NCI-H446 treated with DMSO at 0.1 percent for 48 hours (cell line): Measurements from ENCODE around the gene CIC.
"Not testable (repeated sequence)": the region's sequence is repeated elsewhere in the genome, so short reads cannot be mapped to it uniquely, and the experiment has no call there.

Experiments used
- DNase-seq: peaks from one replicate; lab custom pipeline; 2025; lab: John Stamatoyannopoulos, UW

The CIC gene

GRCh38 chr19:42313096-42313839, 44.2 kb downstream of the CIC start, which contains the start of gene TMEM145:
TMEM145 (plus strand) TSS chr19:42313309; CDS start chr19:42313377, 68 bp downstream.
- DNase-seq: peak; percentile 38

- DNase-seq: no peak
Measured at GRCh38 chr19:42313840-42314755, 45.0 kb downstream of the CIC start.

- DNase-seq: no peak
Measured at GRCh38 chr19:42315024-42315423, 46.0 kb downstream of the CIC start.

- DNase-seq: no peak
Measured at GRCh38 chr19:42316223-42317211, 47.5 kb downstream of the CIC start.

- no peak for DNase-seq
Measured at GRCh38 chr19:42317535-42317934, 48.5 kb downstream of the CIC start.

GRCh38 chr19:42322305-42322704, 53.3 kb downstream of the CIC start:
- no peak for DNase-seq

- DNase-seq: no peak
Measured at GRCh38 chr19:42323473-42323851, 54.4 kb downstream of the CIC start.

GRCh38 chr19:42323852-42324654, 55.0 kb downstream of the CIC start:
- no peak for DNase-seq

GRCh38 chr19:42324655-42325307, 55.7 kb downstream of the CIC start:
- DNase-seq: no peak

GRCh38 chr19:42325308-42325895, 56.4 kb downstream of the CIC start, which contains the start of gene MEGF8:
MEGF8 (plus strand) TSS chr19:42325635; CDS start chr19:42326244, 609 bp downstream.
- peak; percentile 99 for DNase-seq

GRCh38 chr19:42325896-42326771, 57.1 kb downstream of the CIC start:
- no peak for DNase-seq

- no peak for DNase-seq
Measured at GRCh38 chr19:42326969-42327368, 57.9 kb downstream of the CIC start.

- DNase-seq: no peak
Measured at GRCh38 chr19:42327381-42327780, 58.3 kb downstream of the CIC start.

- no peak for DNase-seq
Measured at GRCh38 chr19:42328106-42328505, 59.1 kb downstream of the CIC start.

GRCh38 chr19:42328854-42329253, 59.8 kb downstream of the CIC start:
- DNase-seq: no peak

- peak; percentile 74 for DNase-seq
Measured at GRCh38 chr19:42330241-42330711, 61.2 kb downstream of the CIC start.

- not testable (repeated sequence) for DNase-seq
Measured at GRCh38 chr19:42331333-42331732, 62.3 kb downstream of the CIC start.

- DNase-seq: no peak
Measured at GRCh38 chr19:42332059-42332458, 63.0 kb downstream of the CIC start.

GRCh38 chr19:42333018-42333417, 64.0 kb downstream of the CIC start:
- DNase-seq: no peak
